Anterior cingulate cortex (tissue), 58 donors: Measurements from ENCODE around the gene ZNF689.
"Not testable (repeated sequence)": the region's sequence is repeated elsewhere in the genome, so short reads cannot be mapped to it uniquely, and the experiment has no call there.

Experiments
- DNase-seq, 58 donors: peaks; one replicate each; lab custom pipeline; 2025; lab: John Stamatoyannopoulos, UW

The ZNF689 gene

DNA sequence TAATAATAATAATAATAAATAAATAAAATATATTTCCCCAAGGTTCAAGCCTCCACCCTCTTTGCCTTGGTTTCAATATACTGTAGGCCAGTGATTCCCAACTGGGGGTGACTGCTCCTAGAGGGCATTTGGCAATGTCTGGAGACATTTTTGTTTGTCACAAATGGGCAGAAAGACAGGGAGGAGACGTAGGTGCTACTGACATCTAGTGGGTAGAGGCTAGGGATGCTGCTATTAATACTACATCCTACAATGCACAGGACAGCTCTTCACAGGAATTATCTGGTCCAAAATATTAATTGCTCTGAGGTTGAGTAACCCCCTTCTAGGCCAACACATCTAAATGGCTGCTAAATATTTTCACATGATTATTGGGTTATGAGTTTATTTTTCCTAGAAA lies 27.8 kb upstream of the ZNF689 start:
- no peak for DNase-seq

DNA sequence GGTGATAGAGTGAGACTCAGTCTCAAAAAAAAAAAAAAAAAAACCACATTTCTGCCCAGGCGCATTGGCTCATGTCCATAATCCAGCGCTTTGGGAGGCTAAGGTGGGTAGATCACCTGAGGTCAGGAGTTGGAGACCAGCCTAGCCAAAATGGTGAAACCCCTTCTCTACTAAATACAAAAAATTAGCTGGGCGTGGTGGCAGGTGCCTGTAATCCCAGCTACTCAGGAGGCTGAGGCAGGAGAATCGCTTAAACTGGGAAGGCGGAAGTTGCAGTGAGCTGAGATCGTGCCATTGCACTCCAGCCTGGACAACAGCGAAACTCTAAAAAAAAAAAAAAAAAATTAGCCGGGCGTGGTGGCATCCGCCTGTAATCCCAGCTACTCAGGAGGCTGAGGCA lies 26.9 kb upstream of the ZNF689 start:
- DNase-seq, result not testable (repeated sequence)

DNA sequence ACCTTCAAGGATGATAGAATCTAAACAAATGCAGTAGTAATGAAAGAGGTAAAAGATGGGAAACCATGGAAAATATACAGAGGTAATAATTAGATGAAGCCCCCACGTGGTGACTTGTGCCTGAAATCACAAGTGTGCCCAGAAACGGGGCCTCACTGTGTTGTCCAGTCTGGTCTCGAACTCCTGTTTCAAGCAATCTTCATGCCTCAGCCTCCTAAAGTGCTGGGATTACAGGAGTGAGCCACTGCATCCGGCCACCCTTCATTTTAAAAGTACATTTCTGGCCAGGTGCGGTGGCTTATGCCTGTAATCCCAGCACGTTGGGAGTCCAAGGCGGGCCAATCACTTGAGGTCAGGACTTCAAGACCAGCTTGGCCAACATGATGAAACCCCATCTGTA lies 26.4 kb upstream of the ZNF689 start:
- DNase-seq, result no peak

DNA sequence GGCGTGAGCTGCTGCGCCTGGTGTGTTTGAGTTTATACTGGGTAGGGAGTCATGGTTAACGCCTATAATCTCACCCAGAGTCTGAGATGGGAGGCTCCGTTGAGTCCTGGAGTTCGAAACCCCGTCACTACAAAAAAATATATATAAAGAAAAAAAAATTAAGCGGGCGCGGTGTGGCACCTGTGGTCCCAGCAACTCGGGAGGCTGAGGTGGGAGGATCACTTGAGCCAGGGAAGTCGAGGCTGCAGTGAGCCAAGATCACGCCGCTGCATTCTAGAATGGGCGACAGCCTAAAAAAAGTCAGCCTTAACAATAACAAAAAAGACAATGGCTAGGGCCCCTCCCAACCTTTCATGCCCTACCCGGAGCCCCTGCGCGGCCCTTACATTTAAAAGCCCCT lies 23.3 kb upstream of the ZNF689 start:
- DNase-seq, result no peak

DNA sequence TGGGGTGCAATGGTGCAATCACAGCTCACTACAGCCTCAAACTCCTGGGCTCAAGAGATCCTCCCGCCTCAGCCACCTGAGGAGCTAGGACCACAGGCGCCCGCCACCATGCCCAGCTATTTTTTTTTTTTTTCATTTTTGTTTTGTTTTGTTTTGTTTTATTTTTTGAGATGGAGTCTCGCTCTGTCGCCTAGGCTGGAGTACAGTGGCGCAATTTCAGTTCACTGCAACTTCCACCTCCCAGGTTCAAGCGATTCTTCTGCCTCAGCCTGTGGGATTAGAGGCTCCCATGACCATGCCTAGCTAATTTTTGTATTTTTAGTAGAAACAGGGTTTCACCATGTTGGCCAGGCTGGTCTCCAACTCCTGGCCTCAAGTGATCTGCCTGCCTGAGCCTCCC lies 22.3 kb upstream of the ZNF689 start:
- not testable (repeated sequence) for DNase-seq

DNA sequence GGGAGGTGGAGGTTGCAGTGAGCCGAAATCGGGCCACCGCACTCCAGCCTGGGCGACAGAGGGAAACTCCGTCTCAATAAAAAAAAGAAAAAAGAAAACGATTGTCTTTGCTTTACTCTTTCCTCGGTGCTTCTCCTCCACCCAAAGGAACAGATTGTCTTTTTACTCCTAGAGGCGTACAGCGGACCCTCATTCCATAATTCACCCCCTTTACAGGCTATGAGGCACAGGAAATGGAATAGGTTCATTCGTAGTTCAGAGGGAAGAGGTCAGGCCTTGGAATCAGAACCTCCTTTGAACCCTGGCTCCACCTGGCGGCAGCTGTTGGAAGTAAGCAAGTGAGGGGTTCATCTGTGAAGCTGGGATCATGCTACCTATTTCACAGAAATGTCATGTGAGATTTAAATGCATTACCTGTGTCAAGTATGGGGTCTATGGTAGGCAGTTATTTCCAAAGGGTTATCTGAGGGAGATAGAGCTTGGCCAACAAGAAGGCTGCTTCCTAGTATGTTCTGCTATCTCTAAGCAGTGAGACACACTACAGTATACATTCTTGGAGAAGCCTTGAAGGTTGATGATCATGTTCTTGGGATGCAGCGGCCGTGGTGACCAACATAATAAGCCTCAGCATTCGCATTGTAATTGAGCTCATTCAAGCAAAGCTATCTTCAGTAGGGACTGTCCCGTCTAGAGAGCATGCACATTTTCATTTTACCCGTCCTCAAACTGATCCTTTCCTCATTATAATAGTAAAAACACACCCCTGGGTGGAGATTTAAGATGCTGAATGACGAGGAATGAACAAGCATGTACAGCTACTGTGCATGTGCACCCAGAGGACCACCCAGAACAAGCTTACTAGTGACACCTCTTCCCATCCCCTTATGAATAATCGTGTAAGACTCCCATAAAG lies 18.7 kb upstream of the ZNF689 start:
- DNase-seq, result peak in 53 of 58 donors; percentile 5 to 88 (median 60)

DNA sequence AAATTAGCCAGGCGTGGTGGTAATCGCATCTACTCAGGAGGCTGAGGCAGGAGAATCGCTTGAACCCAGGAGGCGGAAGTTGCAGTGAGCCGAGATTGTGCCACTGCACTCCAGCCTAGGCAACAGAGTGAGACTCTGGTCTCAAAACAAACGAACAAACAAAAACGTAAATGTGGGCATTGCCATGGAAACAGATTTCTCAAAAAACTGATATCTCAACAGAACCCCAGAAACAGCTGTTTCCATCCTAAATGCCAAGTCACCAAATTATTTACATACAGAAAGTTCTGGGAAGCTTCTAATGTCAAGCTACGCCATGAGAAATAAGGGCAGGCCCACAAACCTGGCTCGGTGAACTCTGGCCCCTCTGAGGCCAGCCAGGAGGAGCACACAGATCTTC lies 16.0 kb upstream of the ZNF689 start:
- no peak for DNase-seq

DNA sequence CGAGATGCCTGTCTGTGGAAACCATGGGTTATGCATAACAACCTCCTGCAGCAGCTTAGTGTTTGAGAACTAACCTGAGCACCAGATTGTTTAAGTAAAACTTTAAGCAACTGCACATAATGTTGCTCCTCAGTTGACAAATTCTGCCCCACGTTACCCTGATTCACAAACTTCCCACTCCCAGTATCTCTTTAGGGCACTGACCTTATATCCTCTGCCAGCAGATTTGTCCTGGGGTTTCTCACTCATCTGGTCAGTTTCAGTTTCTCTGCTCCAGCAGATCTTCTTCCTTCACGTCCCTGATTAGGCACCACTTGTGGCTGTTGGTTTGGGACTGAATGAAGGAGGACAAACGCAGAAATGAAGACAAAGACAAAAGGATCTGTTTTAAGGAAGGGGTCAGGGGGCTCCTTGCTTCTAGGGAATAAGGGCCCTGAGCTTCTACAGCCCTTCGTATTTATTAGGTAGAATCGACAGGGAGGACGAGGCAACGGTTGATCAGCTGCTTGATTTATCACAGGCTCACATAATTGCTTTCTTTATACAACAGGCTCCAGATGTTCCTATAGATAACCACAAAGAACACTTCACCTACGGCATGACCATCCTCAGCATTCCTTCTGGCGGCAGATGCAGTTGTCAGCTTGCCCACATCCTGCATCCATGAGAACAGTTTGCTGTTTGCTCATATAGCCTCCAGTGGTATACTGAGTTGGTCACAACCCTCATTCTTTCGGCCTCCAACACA lies 13.5 kb upstream of the ZNF689 start:
- no peak for DNase-seq

DNA sequence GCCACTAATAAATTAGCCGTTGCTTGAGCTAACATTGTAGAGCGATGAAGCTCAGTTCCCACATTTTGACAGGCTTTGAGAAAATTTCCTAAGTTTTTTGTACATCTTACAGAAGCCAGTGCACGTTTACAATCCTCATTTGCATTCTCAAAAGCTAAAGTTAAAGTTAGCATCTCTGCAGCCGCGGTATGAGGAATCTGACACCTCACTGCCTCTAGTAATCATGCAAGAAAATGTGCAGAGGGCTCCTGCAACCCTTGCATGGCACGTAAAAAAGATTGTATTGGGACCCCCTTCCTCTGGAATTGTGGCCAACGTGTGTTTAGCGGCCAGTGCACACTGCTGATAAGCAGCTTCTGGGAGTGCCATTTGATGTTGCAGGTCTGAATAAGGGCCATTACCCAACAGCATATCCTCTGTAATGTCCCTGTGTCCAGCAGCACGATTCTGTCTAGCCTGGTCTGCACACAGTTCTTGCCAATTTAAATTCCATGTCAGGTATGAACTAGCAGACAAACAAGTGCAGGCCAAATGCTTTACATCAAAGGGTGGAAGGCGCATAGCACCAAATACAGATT lies 12.4 kb upstream of the ZNF689 start:
- DNase-seq, result no peak

DNA sequence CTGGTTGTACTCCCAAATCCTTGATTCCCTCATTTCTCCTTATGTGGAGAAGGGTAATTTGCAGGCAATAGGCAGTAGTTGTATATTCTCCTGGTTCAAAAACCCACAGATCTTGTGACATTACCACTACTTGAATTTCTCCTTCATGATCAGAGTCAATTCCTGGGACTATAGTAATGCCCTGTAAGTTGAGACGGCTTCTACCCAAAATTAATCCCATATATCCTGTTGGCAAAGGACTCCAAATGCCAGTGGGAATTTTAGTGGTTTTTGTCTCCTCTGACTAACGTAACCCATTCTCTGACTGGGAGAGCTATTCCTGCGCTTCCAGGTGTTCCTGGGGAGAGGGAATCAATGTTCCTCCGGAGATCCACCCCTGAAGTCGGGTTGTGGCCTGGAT lies 11.6 kb upstream of the ZNF689 start:
- no peak for DNase-seq

DNA sequence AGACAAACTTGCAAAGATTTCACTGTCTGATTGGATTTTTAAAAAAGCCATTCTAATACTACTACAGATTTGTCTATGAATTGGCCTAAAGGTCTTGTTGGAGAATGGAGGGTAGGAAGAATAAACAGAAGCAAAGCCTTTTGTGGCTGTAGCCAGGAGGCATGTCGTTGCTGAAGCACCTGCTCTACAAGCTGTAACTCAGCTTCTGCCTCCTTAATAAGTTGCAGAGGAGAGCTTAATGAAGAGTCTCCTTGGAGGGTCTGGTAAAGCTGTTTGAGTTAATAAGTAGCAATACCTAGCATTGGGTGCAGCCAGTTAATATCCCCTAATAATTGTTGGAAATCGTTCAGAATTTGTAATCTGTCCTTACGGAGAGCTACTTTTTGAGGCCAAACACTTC lies 10.0 kb upstream of the ZNF689 start:
- DNase-seq, result no peak

DNA sequence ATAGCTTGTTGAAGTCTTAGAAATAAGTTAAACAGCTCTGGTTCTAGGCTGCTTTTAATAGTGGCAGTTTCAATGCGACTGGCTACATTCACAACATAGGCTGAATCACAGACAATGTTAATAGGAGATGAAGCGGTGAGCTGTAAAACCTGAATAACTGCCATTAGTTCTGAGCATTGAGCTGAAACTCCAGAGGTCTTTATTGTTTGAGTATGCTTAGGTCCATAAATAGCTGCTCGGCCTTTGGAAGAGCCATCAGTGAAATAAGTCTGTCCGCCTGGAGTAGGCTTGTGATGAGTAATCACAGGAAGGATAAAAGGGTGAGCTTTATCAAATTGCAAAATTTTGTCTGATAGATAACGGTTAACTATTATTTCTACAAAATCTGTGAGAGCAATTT lies 9.4 kb upstream of the ZNF689 start:
- DNase-seq, result no peak

DNA sequence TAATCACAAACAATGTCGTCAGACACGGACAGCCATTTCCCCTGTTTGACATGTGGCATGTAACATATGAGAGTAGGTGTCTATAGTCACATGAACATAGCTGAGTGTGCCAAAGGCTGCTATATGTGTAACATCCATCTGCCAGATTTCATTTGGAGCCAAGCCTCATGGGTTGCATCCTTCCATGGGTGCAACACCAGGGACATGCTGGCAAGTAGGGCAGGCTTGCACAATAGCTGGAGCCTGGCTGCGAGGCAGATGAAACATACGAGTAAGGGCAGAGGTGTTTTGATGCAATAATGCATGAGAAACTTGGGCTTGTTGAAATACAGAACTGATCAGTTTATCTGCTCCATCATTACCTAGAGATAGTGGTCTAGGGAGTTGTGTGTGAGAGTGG lies 9.0 kb upstream of the ZNF689 start:
- DNase-seq, result peak in 6 of 58 donors; percentile 3 to 33 (median 6)

DNA sequence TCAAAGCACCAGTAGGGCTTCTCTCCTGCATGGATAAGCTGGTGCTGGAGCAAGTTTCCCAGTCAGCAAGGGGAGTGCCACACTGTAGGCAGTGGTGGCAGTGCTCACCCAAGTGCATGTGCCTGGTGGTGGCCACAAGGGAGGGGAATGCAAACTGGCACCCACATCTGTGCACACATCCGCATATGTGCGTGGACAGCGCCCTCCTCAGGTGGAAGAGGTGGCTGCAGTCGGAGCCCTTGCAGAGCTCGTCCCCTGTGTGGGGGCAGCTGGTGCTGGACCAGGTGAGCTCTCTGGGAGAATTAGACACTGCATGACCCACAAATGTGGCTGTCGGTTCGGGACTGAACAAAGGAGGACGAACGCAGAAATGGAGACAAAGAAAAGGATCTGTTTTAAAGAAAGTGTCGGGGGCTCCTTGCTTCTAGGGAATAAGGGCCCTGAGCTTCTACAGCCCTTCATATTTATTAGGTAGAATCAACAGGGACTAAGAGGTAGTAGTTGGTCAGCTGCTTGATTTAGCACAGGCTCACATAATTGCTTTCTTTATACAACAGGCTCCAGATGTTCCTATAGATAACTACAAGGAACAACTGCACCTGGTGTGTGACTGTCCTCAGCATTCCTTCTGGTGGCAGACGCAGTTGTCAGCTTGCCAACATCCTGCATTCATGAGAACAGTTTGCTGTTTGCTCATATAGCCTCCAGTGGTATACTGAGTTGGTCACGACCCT lies 5.3 kb upstream of the ZNF689 start:
- peak in 23 of 58 donors; percentile 5 to 56 (median 17) for DNase-seq

DNA sequence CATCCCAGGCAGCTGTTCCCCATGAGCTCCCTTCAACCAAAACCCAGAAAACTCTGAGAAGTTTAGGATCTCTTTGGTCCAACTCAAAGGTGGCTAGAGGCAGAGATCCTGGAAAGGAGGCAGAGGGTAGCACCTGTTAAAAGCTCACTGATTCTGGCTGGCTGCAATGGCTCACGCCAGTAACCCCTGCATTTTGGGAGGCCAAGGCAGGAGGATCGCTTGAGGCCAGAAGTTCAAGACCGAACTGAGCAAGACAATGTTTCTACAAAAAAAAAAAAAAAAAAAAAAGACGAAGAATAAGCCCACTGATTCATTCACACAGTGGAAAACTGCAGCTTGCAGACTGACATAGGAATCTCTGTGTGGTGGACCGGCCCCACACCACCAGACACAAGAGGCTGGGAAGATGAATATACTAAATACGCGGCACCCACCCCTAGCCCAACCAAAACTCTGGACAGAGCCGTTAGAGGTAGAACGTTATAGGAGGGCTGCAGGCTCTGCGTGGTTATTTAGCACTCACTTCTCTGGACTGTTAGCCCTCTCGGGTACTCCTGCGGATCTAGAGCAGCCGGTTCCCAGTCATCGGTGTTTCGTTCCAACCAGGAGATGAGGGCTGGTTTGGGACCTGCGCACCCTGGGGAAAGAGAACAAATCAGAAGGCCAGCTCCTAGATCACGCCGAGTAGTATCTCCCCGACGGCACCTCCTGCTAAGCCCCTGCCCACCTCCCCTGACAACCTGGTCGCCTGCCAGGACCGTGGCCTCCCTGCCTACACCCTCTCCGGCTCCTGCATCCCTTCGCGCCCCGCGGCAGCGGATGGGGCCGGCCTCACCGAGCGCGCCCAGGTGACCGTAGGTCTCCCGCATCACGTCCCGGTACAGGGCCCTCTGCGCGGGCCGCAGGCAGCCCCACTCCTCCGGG lies 925 bp downstream of the ZNF689 start:
- DNase-seq, result peak in 39 of 58 donors; percentile 14 to 74 (median 53)

DNA sequence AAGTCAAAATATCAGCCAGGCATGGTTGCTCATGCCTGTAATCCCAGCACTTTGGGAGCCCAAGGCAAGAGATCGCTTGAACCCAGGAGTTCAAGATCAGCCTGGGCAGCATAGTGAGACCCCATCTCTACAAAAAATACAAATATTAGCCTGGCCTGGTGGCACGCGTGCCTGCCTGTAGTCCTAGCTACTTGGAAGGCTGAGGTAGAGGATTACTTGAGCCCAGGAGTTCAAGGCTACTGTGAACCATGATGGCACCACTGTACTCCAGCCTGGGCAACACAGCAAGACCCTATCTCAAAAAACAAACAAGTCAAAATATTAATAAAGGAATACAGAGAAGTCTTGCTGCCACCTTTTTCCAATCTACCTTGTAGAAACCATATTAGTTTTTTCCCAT lies 4.2 kb downstream of the ZNF689 start:
- no peak for DNase-seq

DNA sequence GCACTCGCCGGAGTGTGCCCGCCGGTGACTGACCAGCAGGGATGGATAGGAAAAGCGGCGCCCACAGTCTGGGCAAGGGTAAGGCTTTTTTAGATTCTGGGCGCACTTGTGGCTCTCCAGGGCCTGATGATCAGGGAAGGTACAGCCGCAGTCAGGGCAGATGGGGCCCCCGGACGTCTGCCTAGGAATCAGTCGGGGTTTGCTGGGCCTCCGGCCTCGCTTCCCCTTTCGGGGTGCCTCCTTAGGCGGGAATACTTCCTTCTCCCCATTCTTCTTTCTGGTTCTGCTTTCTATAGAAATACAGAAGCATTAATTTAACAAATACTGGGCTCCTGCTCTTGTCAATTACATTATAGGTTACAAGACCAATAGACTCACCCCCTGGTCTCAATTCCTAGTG lies 5.0 kb downstream of the ZNF689 start:
- DNase-seq, result peak in 8 of 58 donors; percentile 3 to 32 (median 12)

DNA sequence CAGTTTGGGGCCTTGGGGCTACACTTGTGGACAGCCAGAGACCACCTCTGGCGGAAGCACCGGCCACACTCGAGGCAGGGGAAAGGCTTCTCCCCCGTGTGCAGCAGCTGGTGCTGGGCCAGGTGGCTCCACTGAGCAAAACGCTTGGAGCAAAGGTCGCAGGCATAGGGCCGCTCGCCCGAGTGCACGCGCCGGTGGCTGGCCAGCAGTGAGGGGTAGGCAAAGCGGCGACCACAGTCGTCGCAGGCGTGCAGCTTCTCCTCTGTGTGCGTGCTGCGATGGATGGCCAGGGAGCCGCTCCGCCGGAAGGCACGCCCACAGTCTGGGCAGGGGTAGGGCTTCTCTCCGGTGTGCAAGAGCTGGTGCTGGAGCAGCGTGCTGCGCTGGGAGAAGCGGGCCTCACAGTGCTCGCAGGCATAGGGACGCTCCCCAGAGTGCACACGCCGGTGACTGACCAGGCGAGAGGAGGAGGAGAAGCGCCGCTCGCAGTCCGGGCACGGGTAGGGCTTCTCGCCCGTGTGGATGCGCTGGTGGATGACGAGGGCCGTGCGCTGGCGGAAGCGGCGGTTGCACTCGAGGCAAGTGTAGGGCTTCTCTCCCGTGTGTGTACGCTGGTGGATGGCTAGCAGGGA lies 5.8 kb downstream of the ZNF689 start:
- no peak for DNase-seq

DNA sequence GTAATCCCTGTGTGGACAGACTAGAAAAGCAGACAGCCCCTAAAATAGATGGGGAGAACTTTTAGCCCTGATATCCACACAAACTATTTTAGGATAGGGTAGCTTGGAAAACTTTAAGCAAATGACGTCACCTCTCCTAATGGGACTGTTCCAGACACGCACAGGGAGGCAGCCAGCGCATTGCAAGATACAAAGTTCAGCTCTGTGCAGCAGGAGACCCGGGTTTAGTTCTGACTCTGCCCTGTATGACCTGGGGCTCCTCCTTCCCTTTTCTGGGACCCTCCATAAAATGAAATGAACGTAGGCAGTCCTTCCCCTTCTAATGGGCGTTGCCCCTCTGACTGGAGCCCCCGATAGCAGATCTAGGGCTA lies 6.3 kb downstream of the ZNF689 start:
- no peak for DNase-seq
